Bronchial epithelial cell (primary cell): Measurements from ENCODE around the gene TRABD. TPM values are rescaled to one million over a fixed set of nuclear protein-coding genes. Genes with fewer than 3 reads are reported as not detected.

Experiments
- DNase-seq: peaks from one replicate; pipeline ENCODE4 v3.0.0-alpha.2; 2010; ENCODE audit warnings: low read depth
- FAIRE-seq: peaks from 2 replicates; lab custom pipeline; 2011; peaks lifted over from hg19 to GRCh38; lab: Jason Lieb, UNC
- H3K27me3 ChIP-seq: 2 replicates; pipeline ENCODE4 v1.5.1; 2011; ENCODE audit warnings: low read length; ENCODE audit not compliant: control insufficient read depth, insufficient read depth
- H3K36me3 ChIP-seq: 2 replicates; pipeline ENCODE4 v1.5.1; 2011; ENCODE audit warnings: low read length; ENCODE audit not compliant: control insufficient read depth, insufficient read depth
- H3K4me3 ChIP-seq: 2 replicates; pipeline ENCODE4 v1.5.1; 2011; ENCODE audit warnings: mild to moderate bottlenecking, low read depth, low read length, control low read depth
- CTCF ChIP-seq: IDR thresholded peaks from 2 replicates; pipeline ENCODE4 v1.5.1; 2011; ENCODE audit warnings: mild to moderate bottlenecking, moderate library complexity, low read length, control low read depth, inconsistent platforms; ENCODE audit not compliant: insufficient read depth, severe bottlenecking
- total RNA-seq: library from RNA; depleted of rRNA; stranded (reverse); fragments of >200 nt; gene quantifications from 2 replicates; pipeline ENCODE4 v1.2.1, GENCODE V29; 2014

Gene TRABD
- total RNA-seq, 1 donor from 2014 or later, result 43.7 TPM

DNA sequence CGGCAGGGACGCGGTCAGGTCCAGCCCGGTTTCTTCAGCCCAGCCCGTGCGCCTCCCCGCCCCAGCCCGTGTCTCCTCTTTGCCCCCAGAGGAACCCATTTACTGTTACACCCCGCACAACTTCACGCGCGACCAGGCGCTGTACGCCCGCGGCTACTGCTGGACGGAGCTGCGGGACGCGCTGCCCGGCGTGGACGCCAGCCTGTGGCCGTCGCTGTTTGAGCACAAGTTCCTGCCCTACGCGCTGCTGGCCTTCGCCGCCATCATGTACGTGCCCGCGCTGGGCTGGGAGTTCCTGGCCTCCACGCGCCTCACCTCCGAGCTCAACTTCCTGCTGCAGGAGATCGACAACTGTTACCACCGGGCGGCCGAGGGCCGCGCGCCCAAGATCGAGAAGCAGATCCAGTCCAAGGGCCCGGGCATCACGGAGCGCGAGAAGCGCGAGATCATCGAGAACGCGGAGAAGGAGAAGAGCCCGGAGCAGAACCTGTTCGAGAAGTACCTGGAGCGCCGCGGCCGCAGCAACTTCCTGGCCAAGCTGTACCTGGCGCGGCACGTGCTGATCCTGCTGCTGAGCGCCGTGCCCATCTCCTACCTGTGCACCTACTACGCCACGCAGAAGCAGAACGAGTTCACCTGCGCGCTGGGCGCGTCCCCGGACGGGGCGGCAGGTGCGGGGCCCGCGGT, 8.7 kb upstream of the TRABD start:
- TF ChIP-seq CTCF, result no peak
- FAIRE-seq, result no peak
- H3K27me3 ChIP-seq, result no peaks in the 10 kb centered on the region
- no peaks in the 10 kb centered on the region for H3K36me3 ChIP-seq
- no peak overlapping the region for H3K4me3 ChIP-seq
- no peak for DNase-seq

DNA sequence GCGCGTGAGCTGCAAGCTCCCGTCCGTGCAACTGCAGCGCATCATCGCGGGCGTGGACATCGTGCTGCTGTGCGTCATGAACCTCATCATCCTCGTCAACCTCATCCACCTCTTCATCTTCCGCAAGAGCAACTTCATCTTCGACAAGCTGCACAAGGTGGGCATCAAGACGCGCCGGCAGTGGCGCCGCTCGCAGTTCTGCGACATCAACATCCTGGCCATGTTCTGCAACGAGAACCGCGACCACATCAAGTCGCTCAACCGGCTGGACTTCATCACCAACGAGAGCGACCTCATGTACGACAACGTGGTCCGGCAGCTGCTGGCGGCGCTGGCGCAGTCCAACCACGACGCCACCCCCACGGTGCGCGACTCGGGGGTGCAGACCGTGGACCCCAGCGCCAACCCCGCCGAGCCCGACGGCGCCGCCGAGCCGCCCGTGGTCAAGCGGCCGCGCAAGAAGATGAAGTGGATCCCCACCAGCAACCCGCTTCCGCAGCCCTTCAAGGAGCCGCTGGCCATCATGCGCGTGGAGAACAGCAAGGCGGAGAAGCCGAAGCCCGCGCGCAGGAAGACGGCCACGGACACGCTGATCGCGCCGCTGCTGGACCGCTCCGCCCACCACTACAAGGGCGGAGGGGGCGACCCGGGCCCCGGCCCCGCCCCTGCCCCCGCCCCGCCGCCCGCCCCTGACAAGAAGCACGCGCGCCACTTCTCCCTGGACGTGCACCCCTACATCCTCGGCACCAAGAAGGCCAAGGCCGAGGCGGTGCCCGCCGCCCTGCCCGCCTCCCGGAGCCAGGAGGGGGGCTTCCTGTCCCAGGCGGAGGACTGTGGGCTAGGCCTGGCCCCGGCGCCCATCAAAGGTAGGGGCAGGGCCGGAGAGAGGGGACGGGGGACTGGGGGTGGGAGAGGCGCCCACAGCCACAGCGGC, 7.9 kb upstream of the TRABD start:
- no peaks in the 10 kb centered on the region for H3K36me3 ChIP-seq
- H3K27me3 ChIP-seq, result no peaks in the 10 kb centered on the region
- DNase-seq, result no peak
- peak; percentile 55 for FAIRE-seq
- TF ChIP-seq CTCF, result no peak
- no peak overlapping the region for H3K4me3 ChIP-seq

- DNase-seq (no peak), FAIRE-seq (no peak)
- Histone ChIP-seq H3K36me3 (no peaks in the 10 kb centered on the region), H3K27me3 (no peaks in the 10 kb centered on the region), H3K4me3 (no peak overlapping the region)
- no peak for TF ChIP-seq CTCF
These were observed 7.2 kb upstream of the TRABD start for GRCh38 chr22:50178471-50178864.

- no peak for TF ChIP-seq CTCF
- FAIRE-seq (no peak), DNase-seq (no peak)
- H3K4me3 ChIP-seq, result no peak overlapping the region
- no peaks in the 10 kb centered on the region for H3K36me3 ChIP-seq
- H3K27me3 ChIP-seq, result no peaks in the 10 kb centered on the region
These were observed 6.5 kb upstream of the TRABD start for GRCh38 chr22:50178871-50179869.

GRCh38 chr22:50179937-50180726, 5.6 kb upstream of the TRABD start:
- FAIRE-seq, result no peak
- no peak for DNase-seq
- no peaks in the 10 kb centered on the region for H3K27me3 ChIP-seq
- no peak overlapping the region for H3K4me3 ChIP-seq
- TF ChIP-seq CTCF, result no peak
- H3K36me3 ChIP-seq, result no peaks in the 10 kb centered on the region
